ENCODE results near the gene SMIM28.
"Not testable (repeated sequence)": the region's sequence is repeated elsewhere in the genome, so short reads cannot be mapped to it uniquely, and the experiment has no call there.

Gene SMIM28

GRCh38 chr6:138418118-138418742, 40.5 kb downstream of the SMIM28 start:
- peaks cover 0 to 4% (median 0%) of the 10 kb centered on the region in 5 donors for H3K9me3 ChIP-seq (ENCODE audit: control insufficient read depth in 5 of 5, low read length in 5 of 5)
- no peak overlapping the region for H3K27ac ChIP-seq (ENCODE audit: low read depth, low read length)
- H3K9ac ChIP-seq (ENCODE audit: low read length in 5 of 5) = no peak overlapping the region
- no peaks in the 10 kb centered on the region for H3K27me3 ChIP-seq (ENCODE audit: control insufficient read depth in 5 of 5, insufficient read depth in 4 of 5, low read length in 5 of 5)
- no peak overlapping the region for H3K4me3 ChIP-seq (ENCODE audit: low read depth in 1 of 5, low read length in 5 of 5)
- H3K36me3 ChIP-seq (ENCODE audit: control insufficient read depth in 5 of 5, insufficient read depth in 5 of 5, low read length in 5 of 5) = peaks cover 16 to 53% (median 37%) of the 10 kb centered on the region in 5 donors
- peaks cover 0 to 6% (median 2%) of the 10 kb centered on the region in 5 donors for H3K4me1 ChIP-seq (ENCODE audit: control insufficient read depth in 5 of 5, insufficient read depth in 5 of 5, low read length in 5 of 5)

GRCh38 chr6:138419766-138420165, 42.1 kb downstream of the SMIM28 start:
- H3K27ac ChIP-seq (ENCODE audit: low read depth, low read length) = no peak overlapping the region
- H3K27me3 ChIP-seq (ENCODE audit: control insufficient read depth in 5 of 5, insufficient read depth in 4 of 5, low read length in 5 of 5) = no peaks in the 10 kb centered on the region
- no peak overlapping the region for H3K4me3 ChIP-seq (ENCODE audit: low read depth in 1 of 5, low read length in 5 of 5)
- H3K36me3 ChIP-seq (ENCODE audit: control insufficient read depth in 5 of 5, insufficient read depth in 5 of 5, low read length in 5 of 5) = peaks cover 9 to 47% (median 30%) of the 10 kb centered on the region in 5 donors
- peaks cover 0 to 7% (median 5%) of the 10 kb centered on the region in 5 donors for H3K4me1 ChIP-seq (ENCODE audit: control insufficient read depth in 5 of 5, insufficient read depth in 5 of 5, low read length in 5 of 5)
- H3K9ac ChIP-seq (ENCODE audit: low read length in 5 of 5) = no peak overlapping the region
- peaks cover 0 to 4% (median 0%) of the 10 kb centered on the region in 5 donors for H3K9me3 ChIP-seq (ENCODE audit: control insufficient read depth in 5 of 5, low read length in 5 of 5)

- Histone ChIP-seq H3K27me3 (ENCODE audit: control insufficient read depth in 5 of 5, insufficient read depth in 4 of 5, low read length in 5 of 5) (no peaks in the 10 kb centered on the region), H3K4me3 (ENCODE audit: low read depth in 1 of 5, low read length in 5 of 5) (no peak overlapping the region)
Observed at GRCh38 chr6:138420356-138420755, 42.7 kb downstream of the SMIM28 start.

DNA sequence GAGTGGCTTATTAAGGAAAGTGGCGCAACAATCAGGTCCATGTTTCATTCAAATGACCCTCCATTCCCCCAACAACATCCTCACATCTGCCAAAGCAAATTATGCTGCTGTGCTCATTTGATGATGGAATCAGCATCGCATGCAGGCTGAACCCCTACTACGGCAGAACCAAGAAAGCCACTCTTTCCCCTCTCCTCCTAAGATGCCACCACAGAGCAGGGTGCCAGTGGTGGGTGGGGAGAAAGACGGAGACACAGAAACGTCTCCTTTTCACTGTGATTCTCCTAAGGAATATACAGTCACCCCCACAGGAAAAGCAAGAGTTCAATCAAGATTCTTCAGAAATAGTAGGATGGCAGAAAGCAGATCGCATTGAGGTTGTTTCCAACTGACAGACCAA, 43.4 kb downstream of the SMIM28 start:
- Histone ChIP-seq H3K4me1 (ENCODE audit: control insufficient read depth in 5 of 5, insufficient read depth in 5 of 5, low read length in 5 of 5) (peaks cover 0 to 5% (median 4%) of the 10 kb centered on the region in 5 donors), H3K36me3 (ENCODE audit: control insufficient read depth in 5 of 5, insufficient read depth in 5 of 5, low read length in 5 of 5) (peaks cover 9 to 38% (median 22%) of the 10 kb centered on the region in 5 donors), H3K9ac (ENCODE audit: low read length in 5 of 5) (no peak overlapping the region), H3K4me3 (ENCODE audit: low read depth in 1 of 5, low read length in 5 of 5) (no peak overlapping the region), H3K27ac (ENCODE audit: low read depth, low read length) (no peak overlapping the region), H3K9me3 (ENCODE audit: control insufficient read depth in 5 of 5, low read length in 5 of 5) (peaks cover 0 to 4% (median 0%) of the 10 kb centered on the region in 5 donors), H3K27me3 (ENCODE audit: control insufficient read depth in 5 of 5, insufficient read depth in 4 of 5, low read length in 5 of 5) (no peaks in the 10 kb centered on the region)

More at GRCh38 chr6:138420356-138420755, 42.7 kb downstream of the SMIM28 start:
- no peak overlapping the region for H3K9ac ChIP-seq (ENCODE audit: low read length in 5 of 5)
- peaks cover 9 to 43% (median 29%) of the 10 kb centered on the region in 5 donors for H3K36me3 ChIP-seq (ENCODE audit: control insufficient read depth in 5 of 5, insufficient read depth in 5 of 5, low read length in 5 of 5)
- H3K27ac ChIP-seq (ENCODE audit: low read depth, low read length) = no peak overlapping the region
- peaks cover 0 to 5% (median 4%) of the 10 kb centered on the region in 5 donors for H3K4me1 ChIP-seq (ENCODE audit: control insufficient read depth in 5 of 5, insufficient read depth in 5 of 5, low read length in 5 of 5)
- H3K9me3 ChIP-seq (ENCODE audit: control insufficient read depth in 5 of 5, low read length in 5 of 5) = peaks cover 0 to 4% (median 0%) of the 10 kb centered on the region in 5 donors

GRCh38 chr6:138421608-138422007, 43.9 kb downstream of the SMIM28 start:
- Histone ChIP-seq H3K4me1 (ENCODE audit: control insufficient read depth in 5 of 5, insufficient read depth in 5 of 5, low read length in 5 of 5) (peaks cover 0 to 5% (median 4%) of the 10 kb centered on the region in 5 donors), H3K9ac (ENCODE audit: low read length in 5 of 5) (no peak overlapping the region), H3K36me3 (ENCODE audit: control insufficient read depth in 5 of 5, insufficient read depth in 5 of 5, low read length in 5 of 5) (peaks cover 9 to 36% (median 21%) of the 10 kb centered on the region in 5 donors), H3K4me3 (ENCODE audit: low read depth in 1 of 5, low read length in 5 of 5) (no peak overlapping the region), H3K27ac (ENCODE audit: low read depth, low read length) (no peak overlapping the region), H3K9me3 (ENCODE audit: control insufficient read depth in 5 of 5, low read length in 5 of 5) (peaks cover 0 to 4% (median 0%) of the 10 kb centered on the region in 5 donors), H3K27me3 (ENCODE audit: control insufficient read depth in 5 of 5, insufficient read depth in 4 of 5, low read length in 5 of 5) (no peaks in the 10 kb centered on the region)

- H3K4me3 ChIP-seq (ENCODE audit: low read depth in 1 of 5, low read length in 5 of 5) = no peak overlapping the region
- H3K9ac ChIP-seq (ENCODE audit: low read length in 5 of 5) = no peak overlapping the region
- peaks cover 0 to 27% (median 21%) of the 10 kb centered on the region in 5 donors for H3K36me3 ChIP-seq (ENCODE audit: control insufficient read depth in 5 of 5, insufficient read depth in 5 of 5, low read length in 5 of 5)
- H3K4me1 ChIP-seq (ENCODE audit: control insufficient read depth in 5 of 5, insufficient read depth in 5 of 5, low read length in 5 of 5) = peaks cover 0 to 8% (median 5%) of the 10 kb centered on the region in 5 donors
- H3K27ac ChIP-seq (ENCODE audit: low read depth, low read length) = no peak overlapping the region
- peaks cover 0 to 4% (median 0%) of the 10 kb centered on the region in 5 donors for H3K9me3 ChIP-seq (ENCODE audit: control insufficient read depth in 5 of 5, low read length in 5 of 5)
- H3K27me3 ChIP-seq (ENCODE audit: control insufficient read depth in 5 of 5, insufficient read depth in 4 of 5, low read length in 5 of 5) = no peaks in the 10 kb centered on the region
Observed at GRCh38 chr6:138422861-138423260, 45.2 kb downstream of the SMIM28 start.

DNA sequence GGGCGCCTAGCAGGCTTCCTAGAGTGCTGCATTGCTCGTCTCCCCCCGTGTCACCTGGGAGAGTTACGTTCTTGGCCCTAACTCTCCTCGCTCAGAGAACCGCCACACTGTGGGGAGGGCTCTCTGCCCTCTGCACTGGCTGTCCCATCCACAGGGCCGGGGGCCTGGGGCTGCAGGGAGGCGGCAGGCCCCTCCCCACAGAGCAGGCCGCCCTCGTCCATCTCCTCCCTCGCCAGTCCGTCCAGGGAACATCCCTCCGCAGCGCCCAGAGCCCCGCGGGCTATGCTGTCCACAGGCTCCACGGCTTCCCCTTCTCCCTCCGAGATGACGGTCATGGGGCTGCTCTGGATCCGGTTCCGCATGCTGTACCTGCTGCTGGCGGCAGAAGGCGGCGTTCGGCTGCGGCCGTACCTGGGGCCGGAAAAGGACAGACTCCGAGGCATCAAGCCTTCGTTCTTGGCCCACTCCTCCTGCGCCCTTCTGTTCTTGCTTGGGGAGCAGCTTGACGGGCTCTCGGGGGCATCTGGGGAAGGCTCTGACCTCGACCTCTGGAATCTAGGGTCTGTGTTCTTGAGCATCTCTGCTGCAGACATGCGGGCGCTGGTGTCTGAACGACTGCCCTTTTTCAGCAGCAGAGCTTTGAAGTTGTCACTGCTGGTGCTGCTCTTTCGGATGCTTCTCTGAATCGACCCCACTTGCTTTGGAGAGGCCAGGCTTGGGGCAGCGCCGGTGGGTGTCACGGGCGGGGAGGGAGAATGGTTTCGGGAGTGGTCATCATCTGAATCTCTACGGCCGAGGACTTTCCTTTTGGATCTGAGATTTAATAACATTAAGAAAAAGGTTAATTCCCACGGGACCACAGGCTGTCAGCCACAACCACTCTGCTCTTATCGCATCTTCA, 46.5 kb downstream of the SMIM28 start:
- Histone ChIP-seq H3K9me3 (ENCODE audit: control insufficient read depth in 5 of 5, low read length in 5 of 5) (no peaks in the 10 kb centered on the region), H3K27me3 (ENCODE audit: control insufficient read depth in 5 of 5, insufficient read depth in 4 of 5, low read length in 5 of 5) (no peaks in the 10 kb centered on the region), H3K4me3 (ENCODE audit: low read depth in 1 of 5, low read length in 5 of 5) (no peak overlapping the region), H3K4me1 (ENCODE audit: control insufficient read depth in 5 of 5, insufficient read depth in 5 of 5, low read length in 5 of 5) (peaks cover 0 to 21% (median 7%) of the 10 kb centered on the region in 5 donors), H3K9ac (ENCODE audit: low read length in 5 of 5) (no peak overlapping the region), H3K27ac (ENCODE audit: low read depth, low read length) (no peak overlapping the region), H3K36me3 (ENCODE audit: control insufficient read depth in 5 of 5, insufficient read depth in 5 of 5, low read length in 5 of 5) (peaks cover 2 to 18% (median 9%) of the 10 kb centered on the region in 5 donors)

DNA sequence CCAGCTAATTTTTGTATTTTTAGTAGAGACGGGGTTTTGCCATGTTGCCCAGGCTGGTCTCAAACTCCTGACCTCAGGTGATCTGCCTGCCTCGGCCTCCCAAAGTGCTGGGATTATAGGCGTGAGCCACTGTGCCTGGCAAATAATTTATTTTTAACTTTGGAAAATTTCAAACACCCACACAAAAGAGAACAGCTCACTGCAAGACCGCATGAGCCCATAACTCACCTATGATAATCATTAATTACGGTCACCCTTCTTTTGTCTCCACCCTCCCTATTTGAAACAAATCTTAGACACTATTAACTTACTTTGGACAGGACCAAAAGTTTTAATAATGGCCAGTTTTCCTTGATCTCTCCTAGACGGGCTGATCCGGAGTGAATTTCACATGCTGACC, 47.6 kb downstream of the SMIM28 start:
- not testable (repeated sequence) for H3K27ac ChIP-seq (ENCODE audit: low read depth, low read length)
- Histone ChIP-seq H3K4me1 (ENCODE audit: control insufficient read depth in 5 of 5, insufficient read depth in 5 of 5, low read length in 5 of 5) (peaks cover 0 to 21% (median 8%) of the 10 kb centered on the region in 5 donors), H3K36me3 (ENCODE audit: control insufficient read depth in 5 of 5, insufficient read depth in 5 of 5, low read length in 5 of 5) (peaks cover 2 to 19% (median 8%) of the 10 kb centered on the region in 5 donors)

DNA sequence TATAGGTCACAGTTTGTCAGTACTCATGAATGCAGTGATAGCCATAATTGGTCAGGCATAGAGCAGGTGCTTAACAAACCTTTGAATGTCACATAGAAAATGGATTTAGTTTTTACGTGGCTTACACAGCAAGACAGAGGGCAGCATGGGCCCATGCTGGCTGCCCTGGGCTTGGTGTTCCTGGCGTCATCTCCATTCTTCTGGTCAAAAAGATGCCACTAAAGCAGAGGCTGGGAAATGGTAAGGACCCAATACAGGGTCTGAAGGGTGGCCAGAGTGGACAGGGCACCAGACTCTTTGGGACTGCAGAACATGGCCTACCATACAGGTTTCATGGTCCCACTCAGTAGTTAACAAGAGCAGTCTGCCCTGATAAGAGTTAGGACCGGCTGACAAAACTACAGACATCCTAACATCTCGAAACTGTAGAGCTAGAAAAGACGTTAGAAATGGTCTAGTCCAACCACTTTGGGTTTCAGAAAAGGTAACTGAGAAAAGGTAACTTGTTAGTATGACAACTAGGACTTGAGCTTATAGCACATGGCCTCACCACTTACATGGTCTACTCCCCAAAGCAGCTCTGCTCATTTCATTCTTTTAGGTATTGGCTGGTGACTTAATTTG, 48.9 kb downstream of the SMIM28 start:
- Histone ChIP-seq H3K9me3 (ENCODE audit: control insufficient read depth in 5 of 5, low read length in 5 of 5) (no peaks in the 10 kb centered on the region), H3K27ac (ENCODE audit: low read depth, low read length) (no peak overlapping the region), H3K4me1 (ENCODE audit: control insufficient read depth in 5 of 5, insufficient read depth in 5 of 5, low read length in 5 of 5) (peaks cover 0 to 21% (median 13%) of the 10 kb centered on the region in 5 donors), H3K4me3 (ENCODE audit: low read depth in 1 of 5, low read length in 5 of 5) (no peak overlapping the region), H3K36me3 (ENCODE audit: control insufficient read depth in 5 of 5, insufficient read depth in 5 of 5, low read length in 5 of 5) (peaks cover 2 to 22% (median 12%) of the 10 kb centered on the region in 5 donors), H3K9ac (ENCODE audit: low read length in 5 of 5) (no peak overlapping the region), H3K27me3 (ENCODE audit: control insufficient read depth in 5 of 5, insufficient read depth in 4 of 5, low read length in 5 of 5) (no peaks in the 10 kb centered on the region)

More for the DNA sequence above, 47.6 kb downstream of the SMIM28 start:
- not testable (repeated sequence) for H3K9me3 ChIP-seq (ENCODE audit: control insufficient read depth in 5 of 5, low read length in 5 of 5); H3K27me3 ChIP-seq (ENCODE audit: control insufficient read depth in 5 of 5, insufficient read depth in 4 of 5, low read length in 5 of 5); H3K9ac ChIP-seq (ENCODE audit: low read length in 5 of 5); H3K4me3 ChIP-seq (ENCODE audit: low read depth in 1 of 5, low read length in 5 of 5)
